A549 (cell line): ENCODE data around the gene ME2.
"Not testable (repeated sequence)": the region's sequence is repeated elsewhere in the genome, so short reads cannot be mapped to it uniquely, and the experiment has no call there.

Experiments used
- RFX5 ChIP-seq: fragments of 450-650 bp; IDR thresholded peaks from 2 replicates; pipeline ENCODE4 v1.7.1; 2014; ENCODE audit warnings: antibody characterized with exemption, mild to moderate bottlenecking, moderate library complexity
- SREBF2 ChIP-seq: fragments of 450-650 bp; IDR thresholded peaks from 2 replicates; pipeline ENCODE4 v1.6.1; 2014; ENCODE audit warnings: mild to moderate bottlenecking, moderate library complexity
- TF ChIP-seq, protein P1 (sequence below): fragments of >200 bp; sonication (Bioruptor Twin); formaldehyde crosslinking; IDR thresholded peaks from 3 replicates; pipeline ENCODE4 v1.5.1; 2016
- TF ChIP-seq, protein P2 (sequence below): fragments of 250-450 bp; sonication (Bioruptor Pico); IDR thresholded peaks from 2 replicates; pipeline ENCODE4 v1.5.0; 2021; ENCODE audit warnings: mild to moderate bottlenecking, moderate library complexity, borderline replicate concordance

DNA sequence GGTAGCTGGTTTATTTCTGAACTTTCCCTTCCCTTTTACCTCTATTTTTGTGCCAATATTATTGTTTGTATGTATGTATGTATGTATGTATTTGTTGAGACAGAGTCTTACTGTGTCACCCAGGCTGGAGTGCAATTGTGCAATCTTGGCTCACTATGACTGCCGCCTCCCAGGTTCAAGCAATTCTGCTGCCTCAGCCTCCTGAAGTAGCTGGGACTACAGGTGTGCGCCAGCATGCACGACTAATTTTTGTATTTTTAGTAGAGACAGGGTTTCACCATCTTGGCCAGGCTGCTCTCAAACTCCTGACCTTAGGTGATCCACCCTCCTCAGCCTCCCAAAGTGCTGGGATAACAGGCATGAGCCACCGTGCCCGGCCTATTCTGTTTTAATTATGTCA lies 93.5 kb downstream of the ME2 start:
- TF ChIP-seq, protein P1, sequence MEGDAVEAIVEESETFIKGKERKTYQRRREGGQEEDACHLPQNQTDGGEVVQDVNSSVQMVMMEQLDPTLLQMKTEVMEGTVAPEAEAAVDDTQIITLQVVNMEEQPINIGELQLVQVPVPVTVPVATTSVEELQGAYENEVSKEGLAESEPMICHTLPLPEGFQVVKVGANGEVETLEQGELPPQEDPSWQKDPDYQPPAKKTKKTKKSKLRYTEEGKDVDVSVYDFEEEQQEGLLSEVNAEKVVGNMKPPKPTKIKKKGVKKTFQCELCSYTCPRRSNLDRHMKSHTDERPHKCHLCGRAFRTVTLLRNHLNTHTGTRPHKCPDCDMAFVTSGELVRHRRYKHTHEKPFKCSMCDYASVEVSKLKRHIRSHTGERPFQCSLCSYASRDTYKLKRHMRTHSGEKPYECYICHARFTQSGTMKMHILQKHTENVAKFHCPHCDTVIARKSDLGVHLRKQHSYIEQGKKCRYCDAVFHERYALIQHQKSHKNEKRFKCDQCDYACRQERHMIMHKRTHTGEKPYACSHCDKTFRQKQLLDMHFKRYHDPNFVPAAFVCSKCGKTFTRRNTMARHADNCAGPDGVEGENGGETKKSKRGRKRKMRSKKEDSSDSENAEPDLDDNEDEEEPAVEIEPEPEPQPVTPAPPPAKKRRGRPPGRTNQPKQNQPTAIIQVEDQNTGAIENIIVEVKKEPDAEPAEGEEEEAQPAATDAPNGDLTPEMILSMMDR = not testable (repeated sequence)
- TF ChIP-seq, protein P2, sequence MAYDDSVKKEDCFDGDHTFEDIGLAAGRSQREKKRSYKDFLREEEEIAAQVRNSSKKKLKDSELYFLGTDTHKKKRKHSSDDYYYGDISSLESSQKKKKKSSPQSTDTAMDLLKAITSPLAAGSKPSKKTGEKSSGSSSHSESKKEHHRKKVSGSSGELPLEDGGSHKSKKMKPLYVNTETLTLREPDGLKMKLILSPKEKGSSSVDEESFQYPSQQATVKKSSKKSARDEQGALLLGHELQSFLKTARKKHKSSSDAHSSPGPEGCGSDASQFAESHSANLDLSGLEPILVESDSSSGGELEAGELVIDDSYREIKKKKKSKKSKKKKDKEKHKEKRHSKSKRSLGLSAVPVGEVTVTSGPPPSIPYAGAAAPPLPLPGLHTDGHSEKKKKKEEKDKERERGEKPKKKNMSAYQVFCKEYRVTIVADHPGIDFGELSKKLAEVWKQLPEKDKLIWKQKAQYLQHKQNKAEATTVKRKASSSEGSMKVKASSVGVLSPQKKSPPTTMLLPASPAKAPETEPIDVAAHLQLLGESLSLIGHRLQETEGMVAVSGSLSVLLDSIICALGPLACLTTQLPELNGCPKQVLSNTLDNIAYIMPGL (CRISPR knock-in tag) = not testable (repeated sequence)
- TF ChIP-seq SREBF2, RFX5: not testable (repeated sequence)
